ENCODE measurements around the gene RAB17. TPM values are rescaled to one million over a fixed set of nuclear protein-coding genes. Genes with fewer than 3 reads are reported as not detected.
A peak's percentile ranks its signal among the peaks of the same experiment; 100 is the strongest.
"Not testable (repeated sequence)": the region's sequence is repeated elsewhere in the genome, so short reads cannot be mapped to it uniquely, and the experiment has no call there.

RAB17 gene
- polyA plus RNA-seq, 3 donors, result 10.4 to 14.9 (median 13.1) TPM

DNA sequence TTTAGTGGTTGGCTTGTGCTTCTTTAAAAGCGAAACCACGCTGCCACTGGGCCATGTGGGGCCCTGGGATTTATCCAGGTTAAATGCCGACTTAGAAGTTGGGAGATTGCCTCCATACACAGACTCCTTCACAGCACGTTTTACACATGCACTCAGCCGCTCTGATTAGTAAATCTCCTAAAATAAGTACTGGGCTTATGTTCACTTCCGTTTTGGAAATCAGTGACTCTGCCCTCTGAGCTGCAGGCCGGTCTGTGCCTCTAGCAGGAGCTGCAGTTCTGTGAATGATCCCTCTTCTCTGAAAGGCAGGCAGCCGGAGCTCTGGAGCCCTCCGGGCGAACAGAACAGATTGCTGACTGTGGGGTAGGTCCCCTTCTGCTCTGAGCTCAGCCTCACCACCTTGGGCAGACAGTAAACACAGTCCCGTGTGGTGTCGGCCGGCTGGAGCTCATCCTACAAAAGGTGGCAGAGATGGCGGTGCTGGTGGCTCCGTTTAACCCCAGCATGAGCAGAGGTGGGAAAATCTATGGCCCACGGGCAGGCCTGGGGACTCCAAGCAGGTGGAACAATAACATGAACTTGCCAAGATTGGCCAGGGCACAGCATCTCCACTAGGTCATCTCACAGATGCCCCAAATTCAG, 9.8 kb upstream of the RAB17 start:
- peak in 1 of 3 donors; percentile 36 for DNase-seq (ENCODE audit: low read depth in 3 of 3, low spot score in 2 of 3)

DNA sequence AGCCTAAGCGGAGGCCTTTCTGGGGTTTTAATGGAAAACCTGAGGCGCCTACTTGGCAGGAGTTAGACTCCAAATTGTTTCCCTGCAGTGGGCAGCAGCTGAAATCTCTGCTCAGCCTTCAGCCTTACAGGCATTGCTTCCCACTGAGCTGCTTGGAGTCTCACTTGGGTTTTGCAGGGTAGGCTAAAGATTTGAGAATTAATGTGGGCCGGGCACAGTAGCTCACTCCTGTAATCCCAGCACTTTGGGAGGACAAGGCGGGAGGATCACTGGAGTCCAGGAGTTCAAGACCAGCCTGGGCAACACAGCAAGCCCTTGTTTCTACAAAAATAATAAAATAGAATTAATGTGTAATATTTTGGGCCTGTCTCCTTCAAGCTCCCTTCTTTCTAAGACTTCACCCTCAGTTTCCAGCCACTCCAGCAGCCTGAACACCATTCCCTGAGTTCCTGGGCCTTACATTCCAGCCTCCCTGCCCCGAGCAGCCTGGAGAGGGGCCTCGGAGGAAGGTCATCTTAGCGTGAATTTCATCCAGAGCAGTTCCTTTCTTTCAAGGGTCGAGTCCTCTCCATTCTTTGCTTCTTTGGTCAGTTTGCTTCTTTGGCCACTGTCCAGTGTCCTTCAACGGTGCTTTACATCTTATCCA, 9.1 kb upstream of the RAB17 start:
- DNase-seq (ENCODE audit: low read depth in 3 of 3, low spot score in 2 of 3), result no peak

DNA sequence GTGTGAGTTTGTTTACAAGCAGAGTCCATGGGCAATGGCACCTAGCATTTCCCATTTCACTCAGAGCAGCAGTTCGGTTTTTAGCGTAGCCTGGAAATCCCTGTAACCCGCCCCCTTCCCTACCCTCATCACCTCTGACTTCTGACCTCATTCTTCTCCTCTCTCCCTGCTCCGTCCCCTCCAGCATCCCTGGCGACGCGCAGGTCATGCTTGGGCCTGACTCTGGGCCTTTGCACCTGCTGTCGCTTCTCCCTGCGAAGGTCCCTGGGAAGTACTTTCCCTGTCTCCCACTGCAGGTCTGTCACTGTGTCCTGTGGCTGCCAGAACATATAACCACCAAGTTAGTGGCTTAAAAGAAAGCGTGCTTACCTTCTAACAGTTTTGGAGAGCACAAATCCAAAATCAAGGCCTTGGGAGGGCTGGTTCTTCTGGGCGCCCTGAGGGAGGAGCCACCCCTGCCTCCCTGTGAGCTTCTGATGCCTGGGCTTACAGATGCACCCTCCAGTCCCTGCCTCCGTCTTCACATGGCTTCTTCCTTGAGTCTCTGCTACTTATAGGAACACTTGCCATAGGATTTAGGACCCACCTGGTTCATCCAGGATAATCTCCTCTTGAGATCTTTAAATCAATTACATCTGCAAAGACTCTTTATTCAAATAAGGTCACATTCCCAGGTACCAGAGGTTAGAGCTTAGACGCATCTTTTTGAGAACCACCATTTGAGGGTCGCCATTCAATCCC, 8.1 kb upstream of the RAB17 start:
- no peak for DNase-seq (ENCODE audit: low read depth in 3 of 3, low spot score in 2 of 3)

DNA sequence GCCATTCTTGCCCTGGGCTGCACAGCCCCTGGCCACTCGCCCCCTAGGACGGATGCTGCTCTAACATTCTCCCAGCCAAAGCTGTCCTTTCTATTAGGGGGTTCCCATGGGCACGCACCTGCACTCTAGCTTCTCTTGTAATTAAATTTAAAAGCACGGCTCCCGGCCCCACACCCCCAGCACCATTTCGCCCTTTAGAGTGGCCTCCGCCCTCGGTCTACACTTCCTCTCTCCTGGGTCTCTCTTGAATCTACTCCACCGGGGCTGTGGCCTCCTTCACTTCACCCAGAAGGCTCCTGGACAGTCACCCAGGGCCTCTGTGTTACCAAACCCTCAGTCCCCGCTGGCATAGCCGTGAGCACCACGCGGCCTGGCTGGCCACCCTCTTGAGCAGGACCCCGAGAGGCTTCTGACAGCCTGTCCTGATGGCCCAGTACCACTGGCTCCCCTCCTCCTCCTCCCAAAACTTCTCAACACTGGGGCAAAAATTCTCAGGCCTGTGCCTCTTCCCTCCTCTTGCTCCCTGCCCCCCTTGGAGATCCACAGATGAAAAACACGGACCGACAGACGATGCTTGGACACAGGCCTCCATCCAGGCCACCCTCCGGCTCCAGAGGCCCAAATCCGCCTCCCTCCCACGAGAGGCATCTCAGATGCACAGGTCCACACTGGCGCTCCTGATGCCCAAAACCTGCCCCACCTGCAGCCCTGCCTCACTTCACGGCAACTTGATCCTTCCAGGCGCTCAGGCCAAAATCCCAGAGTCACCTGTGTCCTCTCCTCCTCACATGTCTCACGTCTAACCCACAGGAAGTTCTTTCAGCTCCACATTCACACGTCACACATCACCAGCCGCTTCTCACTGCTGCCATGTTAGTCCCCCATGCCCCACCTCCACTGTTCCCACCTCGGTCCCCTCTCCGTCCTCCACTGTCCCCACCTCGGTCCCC, 6.9 kb upstream of the RAB17 start:
- no peak for DNase-seq (ENCODE audit: low read depth in 3 of 3, low spot score in 2 of 3)

DNA sequence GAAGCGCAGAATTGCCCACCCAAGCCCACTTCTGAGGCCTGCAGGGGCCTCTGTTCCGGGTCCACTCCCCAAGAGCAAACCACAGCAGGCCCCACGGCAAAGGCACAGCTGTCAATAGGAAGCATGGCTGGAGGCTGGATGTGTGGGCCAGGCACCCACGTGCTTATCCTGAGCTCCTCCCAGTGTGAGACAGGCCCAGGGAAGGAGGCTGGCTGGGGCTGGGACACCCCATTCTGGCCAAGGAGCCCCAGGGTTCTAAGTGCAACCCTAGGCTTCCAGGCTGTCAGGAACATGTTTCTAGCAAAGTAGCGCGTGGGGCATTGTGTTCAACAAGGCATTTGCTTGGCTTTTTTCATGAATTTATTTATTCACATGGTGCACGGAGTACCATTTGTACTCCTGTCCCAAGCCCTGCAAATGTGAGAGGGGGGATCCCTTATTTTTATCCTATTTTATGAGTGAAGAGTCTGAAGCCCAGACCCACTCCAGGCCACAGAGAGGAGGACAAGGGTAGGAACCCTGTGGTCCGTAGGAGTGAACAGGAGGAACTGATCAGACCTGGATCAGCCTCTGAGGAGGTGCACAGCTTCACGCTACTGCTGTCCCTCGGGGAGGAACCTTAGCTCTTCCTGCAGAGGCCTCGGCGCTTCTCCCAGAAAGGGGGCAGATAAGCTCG, 6.1 kb upstream of the RAB17 start:
- no peak for DNase-seq (ENCODE audit: low read depth in 3 of 3, low spot score in 2 of 3)

DNA sequence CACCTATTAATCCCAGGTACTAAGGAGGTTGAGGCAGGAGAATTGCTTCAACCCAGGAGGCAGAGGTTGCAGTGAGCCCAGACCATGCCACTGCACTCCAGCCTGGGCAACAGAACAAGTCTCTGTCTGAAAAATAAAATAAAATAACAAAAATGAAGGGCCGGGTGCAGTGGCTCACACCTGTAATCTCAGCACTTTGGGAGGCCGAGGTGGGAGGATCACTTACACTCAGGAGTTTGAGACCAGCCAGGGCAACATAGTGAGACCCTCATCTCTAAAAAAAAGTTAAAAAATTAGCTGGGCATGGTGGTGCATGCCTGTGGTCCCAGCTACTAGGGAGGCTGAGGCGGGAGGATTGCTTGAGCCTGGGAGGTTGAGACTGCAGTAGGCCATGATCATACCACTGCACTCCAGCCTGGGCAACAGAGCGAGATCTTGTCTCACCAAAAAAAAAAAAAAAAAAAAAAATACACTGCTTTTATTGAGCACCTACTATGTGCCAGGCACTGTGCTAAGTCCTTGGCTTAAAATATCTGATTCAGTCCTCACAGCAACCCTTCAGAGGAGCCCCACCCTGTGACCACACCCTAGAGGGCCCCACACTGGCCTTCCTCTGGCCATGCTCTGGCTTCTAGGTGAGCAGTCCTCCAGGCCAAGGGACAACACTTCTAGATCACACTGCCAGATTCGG, 5.4 kb upstream of the RAB17 start:
- not testable (repeated sequence) for DNase-seq (ENCODE audit: low read depth in 3 of 3, low spot score in 2 of 3)

DNA sequence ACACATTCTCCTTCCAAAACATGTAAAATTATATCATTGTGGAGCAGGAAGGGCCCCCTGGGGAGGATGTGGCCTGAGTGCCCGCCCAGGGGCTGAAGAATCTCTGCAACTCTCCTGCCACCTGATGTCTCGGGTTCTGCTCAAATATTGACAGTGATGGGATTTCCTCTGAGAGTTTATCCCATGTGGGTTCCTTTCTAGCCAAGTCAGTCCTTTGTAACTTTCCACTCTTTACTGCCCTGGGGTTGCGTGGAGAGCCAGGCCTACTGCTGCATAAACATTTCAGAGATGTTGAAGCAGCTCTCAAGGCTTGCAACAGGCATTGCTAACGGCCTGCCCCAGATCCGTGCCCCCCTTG, 4.0 kb upstream of the RAB17 start:
- DNase-seq (ENCODE audit: low read depth in 3 of 3, low spot score in 2 of 3), result no peak

DNA sequence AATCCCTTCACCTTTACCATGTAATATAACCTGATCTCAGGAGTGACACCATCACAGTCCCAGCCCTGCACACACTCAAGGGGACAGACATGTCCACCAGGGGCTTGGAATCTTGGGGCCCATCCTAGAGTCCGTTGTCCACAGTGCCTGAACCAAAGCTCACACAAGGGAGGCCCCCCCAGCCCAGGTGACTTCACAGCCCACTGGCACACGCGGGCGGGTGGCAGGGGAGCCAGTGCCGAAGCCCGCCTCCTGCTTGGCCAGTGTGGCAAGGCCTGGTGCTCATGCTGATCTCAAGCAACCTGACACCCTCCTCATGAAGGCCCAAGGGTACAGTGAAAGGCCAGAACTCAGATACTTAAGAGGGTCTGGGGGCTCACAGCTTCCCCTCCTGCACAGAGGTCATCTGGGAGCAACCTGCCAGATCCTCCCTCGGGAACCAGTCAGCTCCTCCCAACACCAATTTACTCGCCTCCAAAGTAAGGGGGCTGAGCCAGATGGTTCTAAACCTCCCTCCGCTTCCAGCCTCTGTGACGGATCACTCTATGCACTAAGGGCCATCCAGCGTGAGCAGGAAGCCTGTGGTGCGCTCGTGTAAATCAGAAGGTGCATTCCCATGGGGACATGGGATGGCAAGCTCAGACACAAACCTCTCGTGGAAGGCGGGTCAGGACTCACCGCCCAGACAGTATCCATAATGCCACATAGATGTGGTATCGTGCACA, 3.2 kb upstream of the RAB17 start:
- DNase-seq (ENCODE audit: low read depth in 3 of 3, low spot score in 2 of 3), result no peak

DNA sequence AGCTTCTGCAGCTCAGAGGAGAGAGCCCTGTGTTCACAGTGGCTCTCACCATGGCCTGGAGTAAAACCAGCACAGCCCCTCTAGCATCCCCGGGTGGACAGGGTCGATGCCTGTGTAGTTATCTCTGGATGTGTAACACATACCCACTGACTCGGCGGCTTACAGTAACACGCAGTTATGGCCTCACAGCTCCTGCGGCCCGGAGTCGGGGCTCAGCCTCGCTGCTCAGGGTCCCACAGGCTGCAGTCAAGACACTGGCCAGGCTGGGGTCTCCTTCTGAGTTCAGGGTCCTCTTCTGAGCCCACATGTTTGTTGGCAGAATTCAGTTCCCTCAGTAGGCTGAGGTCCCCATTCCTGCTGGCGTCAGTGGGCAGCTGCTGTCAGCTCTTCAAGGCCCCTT, 2.5 kb upstream of the RAB17 start:
- no peak for DNase-seq (ENCODE audit: low read depth in 3 of 3, low spot score in 2 of 3)

DNA sequence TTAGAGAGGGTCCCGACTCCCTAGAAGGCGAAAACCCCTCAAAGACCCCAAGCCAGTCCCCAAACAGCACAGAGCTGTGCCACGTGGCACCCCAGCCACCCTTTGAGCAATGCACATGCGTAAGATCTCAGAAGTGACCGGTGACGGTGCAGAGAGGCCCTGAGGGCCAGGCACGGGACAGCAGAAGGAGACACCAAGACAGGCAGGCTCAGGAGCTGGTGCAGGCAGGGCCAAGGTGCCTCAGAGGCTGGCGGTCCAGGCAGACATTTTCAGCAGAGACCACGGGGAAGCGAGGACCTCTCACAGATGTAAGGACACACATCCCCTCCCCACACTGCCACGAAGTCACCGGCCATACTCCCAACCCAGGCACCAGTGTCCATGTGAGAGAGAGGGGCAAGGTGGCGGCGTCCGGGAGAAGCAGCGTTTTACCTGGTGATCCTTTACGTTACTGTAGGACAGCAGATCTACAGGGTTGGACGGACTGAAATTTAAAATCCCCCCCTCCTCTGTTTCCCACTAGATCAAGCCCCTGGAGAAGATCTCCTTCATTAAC, 2.0 kb upstream of the RAB17 start:
- no peak for DNase-seq (ENCODE audit: low read depth in 3 of 3, low spot score in 2 of 3)

DNA sequence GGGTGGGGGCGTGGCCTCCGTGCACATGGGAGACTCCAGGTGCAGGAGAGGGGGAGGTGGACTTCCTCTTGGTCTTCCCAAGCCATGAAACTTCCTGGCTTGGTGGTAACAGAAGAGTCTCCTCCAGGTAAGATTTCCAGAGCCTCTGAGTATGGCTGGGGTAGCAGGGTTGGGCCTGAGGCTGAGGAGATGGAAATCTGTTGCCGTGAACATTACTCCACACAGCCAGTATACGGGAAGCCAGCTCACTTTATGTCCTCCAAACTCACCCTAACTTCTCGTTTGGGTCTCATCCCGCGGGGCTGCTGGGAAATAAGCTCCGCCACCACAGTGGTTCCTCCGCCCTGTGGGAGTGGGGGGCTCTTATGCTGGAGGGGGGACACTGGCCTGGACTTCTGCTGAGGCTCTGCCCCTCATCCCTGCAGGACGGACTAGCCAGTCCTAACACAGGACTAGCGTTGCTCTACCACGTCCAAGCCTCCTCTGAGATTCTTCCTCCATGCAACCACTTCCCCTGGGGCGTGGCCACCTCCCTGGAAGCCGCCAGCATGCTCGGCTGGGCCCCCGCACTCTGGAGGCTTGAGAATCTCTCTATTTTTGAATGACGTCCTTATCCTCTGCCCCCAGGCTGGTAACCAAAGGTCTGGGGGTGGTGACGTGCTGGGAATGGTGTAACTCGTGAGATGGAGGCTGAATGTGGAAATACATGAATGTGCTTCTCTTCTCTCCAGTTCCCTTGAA, 777 bp upstream of the RAB17 start:
- DNase-seq (ENCODE audit: low read depth in 3 of 3, low spot score in 2 of 3), result no peak

DNA sequence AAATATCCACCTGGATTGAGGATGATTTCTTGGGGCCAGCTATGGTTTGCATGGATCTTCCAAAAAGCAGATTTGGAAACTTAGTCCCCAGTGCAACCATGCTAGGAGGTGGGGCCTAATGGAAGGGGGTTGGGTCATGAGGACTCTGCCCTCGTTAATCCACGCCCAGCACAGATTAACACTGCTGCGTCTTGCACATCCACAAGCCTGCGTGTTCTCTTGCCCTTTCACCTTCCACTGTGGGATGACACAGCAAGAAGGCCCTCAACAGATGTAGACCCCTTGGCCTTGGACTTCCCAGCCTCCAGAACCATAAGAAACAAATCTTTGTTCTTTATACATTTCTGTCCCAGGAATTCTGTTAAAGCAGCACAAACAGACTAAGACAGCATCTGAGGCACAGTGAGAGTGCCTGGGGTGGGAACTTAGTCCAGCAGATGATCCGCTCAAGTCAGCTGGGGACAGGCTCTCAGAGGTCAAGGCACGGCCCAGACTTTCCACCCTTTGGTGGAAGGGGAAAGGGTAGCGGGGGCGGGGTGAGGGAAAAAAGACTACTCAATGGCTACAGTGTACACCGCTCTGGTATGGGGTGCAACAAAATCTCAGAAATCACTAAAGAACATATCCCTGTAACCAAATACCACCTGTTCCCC, 2.4 kb downstream of the RAB17 start:
- no peak for DNase-seq (ENCODE audit: low read depth in 3 of 3, low spot score in 2 of 3)

DNA sequence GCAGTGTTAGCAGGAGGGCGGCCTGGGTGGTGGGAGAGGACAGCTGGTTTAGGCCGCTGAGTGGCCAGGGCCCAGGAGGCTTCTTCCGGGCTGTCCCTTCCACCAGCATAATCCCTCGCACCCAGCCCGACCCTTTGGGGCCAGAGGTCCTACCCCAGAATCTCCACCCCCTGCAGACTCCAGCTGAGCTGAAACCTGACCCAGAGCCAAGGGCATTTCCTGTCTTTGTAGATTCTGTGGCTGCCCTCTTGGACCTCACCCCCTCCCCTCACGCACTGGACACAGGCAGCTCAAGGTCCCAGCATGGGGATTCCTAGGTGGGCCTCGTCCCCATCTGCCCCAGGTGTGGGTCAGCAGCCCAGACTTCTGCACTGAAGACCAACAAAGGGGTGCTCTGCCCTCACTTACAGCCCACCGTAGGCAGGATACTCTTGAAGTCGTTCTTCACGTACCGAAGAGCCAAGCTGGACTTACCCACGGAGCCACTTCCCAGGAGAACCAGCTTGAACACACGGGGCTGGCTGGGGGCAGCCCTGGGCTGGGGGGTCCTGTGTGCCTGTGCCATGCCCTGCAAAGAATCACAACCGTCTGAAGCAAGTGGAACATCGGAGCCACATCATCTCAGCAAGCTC, 4.8 kb downstream of the RAB17 start:
- no peak for DNase-seq (ENCODE audit: low read depth in 3 of 3, low spot score in 2 of 3)

DNA sequence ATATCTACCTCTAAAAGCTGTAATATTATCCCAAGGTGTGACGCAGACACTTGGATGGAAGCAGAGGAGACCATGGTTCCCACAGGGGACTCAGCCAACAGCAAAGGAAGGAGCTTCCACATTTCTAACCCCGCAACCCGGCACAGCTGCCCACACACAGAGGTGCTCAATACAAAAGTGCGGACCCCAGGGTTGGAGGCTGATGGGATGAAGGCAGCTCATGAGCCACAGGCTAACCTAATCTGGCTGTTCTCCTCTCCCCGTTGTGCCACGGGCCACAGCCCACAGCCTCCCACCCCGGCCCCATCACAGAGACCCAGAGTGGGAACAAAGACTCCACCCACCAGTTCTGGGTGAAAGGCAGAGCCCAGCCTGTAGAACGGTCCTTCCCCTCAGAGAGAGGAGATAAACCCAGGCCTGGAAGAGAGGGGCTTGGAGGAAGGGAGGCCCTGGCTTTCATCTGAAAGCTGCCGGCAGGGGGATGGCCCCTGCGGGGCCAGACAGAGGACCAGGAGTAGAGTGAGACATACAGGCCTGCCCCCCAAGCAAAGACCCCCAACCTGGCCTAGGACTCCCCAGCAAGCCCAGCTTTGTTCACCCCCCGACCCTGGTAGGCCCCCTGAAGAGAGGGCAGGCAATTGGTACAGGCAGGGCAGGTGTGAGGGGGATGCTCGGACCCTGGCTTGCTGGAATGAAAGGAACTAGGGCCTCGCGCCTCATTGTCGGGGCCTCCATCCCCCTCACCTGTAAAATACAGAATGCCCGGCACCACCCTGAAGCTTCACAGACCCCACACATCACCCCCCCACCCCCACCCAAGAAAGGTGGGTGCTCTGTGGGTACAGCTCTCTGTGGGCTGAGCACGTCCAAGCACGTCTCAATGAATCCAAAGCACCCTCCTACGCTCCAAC, 6.9 kb downstream of the RAB17 start:
- DNase-seq (ENCODE audit: low read depth in 3 of 3, low spot score in 2 of 3), result no peak

DNA sequence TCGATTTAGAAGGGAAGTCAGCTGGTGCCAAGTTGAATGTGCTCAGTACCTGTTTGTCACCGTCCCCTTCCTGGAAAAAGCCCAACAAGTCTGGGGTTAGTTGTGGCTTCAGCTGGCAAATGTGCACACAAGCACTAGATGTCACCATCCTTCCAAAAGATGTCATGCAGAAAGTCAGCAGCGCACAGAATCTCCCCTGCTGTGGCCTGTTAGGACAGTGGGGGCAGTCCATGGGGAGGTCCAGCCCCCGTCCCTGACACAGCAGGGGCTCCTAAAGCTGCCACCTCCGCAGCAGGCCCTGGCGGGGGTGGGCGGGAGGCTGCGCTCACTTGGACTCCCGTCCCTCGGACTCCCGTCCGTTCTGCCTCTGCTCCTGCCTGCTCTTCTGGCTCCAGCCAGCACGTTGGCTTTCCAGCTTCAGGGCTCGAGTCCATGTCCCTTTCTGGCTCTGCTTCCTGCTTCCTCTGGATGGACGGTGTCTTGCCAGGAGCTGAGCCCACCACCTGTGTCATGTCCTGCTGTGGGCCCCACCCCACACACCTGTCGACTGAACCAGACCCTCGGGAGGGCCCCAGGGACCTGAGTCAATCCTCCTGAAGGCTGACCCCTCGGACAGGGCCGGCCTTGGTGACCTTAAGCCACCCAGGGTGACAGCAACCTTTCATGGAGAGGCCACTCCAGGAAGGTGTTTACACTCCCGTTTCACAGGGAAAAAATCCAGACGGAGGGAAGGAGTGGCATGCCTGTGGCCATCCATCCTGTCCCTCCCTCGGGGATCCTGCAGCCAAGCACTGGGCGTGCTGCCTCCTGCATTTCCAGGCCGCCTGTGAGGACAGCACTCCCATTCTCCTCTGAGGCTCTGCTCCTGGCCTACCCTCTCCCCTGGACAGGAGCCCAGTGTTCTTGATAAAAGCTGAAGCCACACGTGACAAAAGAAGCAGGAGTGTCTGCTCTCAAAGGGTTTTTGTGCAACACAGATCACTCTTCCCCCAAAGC, 8.5 kb downstream of the RAB17 start:
- DNase-seq (ENCODE audit: low read depth in 3 of 3, low spot score in 2 of 3), result peak in 1 of 3 donors; percentile 53
